DND-41 (cell line): ENCODE data around the gene CCDC116.

ENCODE experiments used
- CTCF ChIP-seq: IDR thresholded peaks from 2 replicates; pipeline ENCODE4 v1.5.1; 2012; ENCODE audit warnings: borderline replicate concordance, low read length, moderate library complexity, mild to moderate bottlenecking; ENCODE audit not compliant: poor library complexity, severe bottlenecking; ENCODE audit errors: extremely low read depth
- EZH2 ChIP-seq: IDR thresholded peaks from 3 replicates; pipeline ENCODE4 v1.6.1; 2012; ENCODE audit warnings: borderline replicate concordance, low read depth, mild to moderate bottlenecking, moderate library complexity, low read length, inconsistent platforms; ENCODE audit not compliant: severe bottlenecking

- TF ChIP-seq CTCF = no peak
- TF ChIP-seq EZH2 = no peak
These were observed 8.2 kb downstream of the CCDC116 start for GRCh38 chr22:21640810-21641209.
